GM21447 (cell line): Measurements from ENCODE around the gene ABHD13.
"Not testable (repeated sequence)": the region's sequence is repeated elsewhere in the genome, so short reads cannot be mapped to it uniquely, and the experiment has no call there.

Source experiments
- ATAC-seq: cut with Tn5 transposase; IDR thresholded peaks from one replicate; pipeline ENCODE4 v1.9.1; 2021; ENCODE audit not compliant: unreplicated experiment

The ABHD13 gene

GRCh38 chr13:108223687-108224503, 5.7 kb downstream of the ABHD13 start:
- ATAC-seq, result no peak

- peak; percentile 41 for ATAC-seq
Measured at GRCh38 chr13:108225440-108225839, 7.2 kb downstream of the ABHD13 start.

GRCh38 chr13:108226184-108226583, 8.0 kb downstream of the ABHD13 start:
- ATAC-seq, result no peak

- no peak for ATAC-seq
Measured at GRCh38 chr13:108227651-108228272, 9.6 kb downstream of the ABHD13 start.

GRCh38 chr13:108230377-108230776, 12.2 kb downstream of the ABHD13 start:
- ATAC-seq, result no peak

GRCh38 chr13:108249150-108249549, 31.0 kb downstream of the ABHD13 start:
- peak; percentile 68 for ATAC-seq

GRCh38 chr13:108257248-108257647, 39.1 kb downstream of the ABHD13 start:
- no peak for ATAC-seq

- ATAC-seq, result no peak
Measured at GRCh38 chr13:108263621-108264355, 45.6 kb downstream of the ABHD13 start.

GRCh38 chr13:108266321-108266990, 48.3 kb downstream of the ABHD13 start:
- no peak for ATAC-seq

GRCh38 chr13:108267347-108267746, 49.2 kb downstream of the ABHD13 start:
- ATAC-seq, result no peak

- not testable (repeated sequence) for ATAC-seq
Measured at GRCh38 chr13:108267855-108268254, 49.7 kb downstream of the ABHD13 start.

GRCh38 chr13:108268466-108269112, 50.4 kb downstream of the ABHD13 start:
- peak; percentile 26 for ATAC-seq

- ATAC-seq, result peak; percentile 62
Measured at GRCh38 chr13:108269601-108270328, 51.6 kb downstream of the ABHD13 start, which contains the start of gene TNFSF13B. Gene TNFSF13B (plus strand): TSS chr13:108269718. CDS start chr13:108269896, 178 bp downstream.

- ATAC-seq, result peak; percentile 17
Measured at GRCh38 chr13:108270442-108270841, 52.2 kb downstream of the ABHD13 start.

GRCh38 chr13:108272333-108272732, 54.1 kb downstream of the ABHD13 start:
- ATAC-seq, result no peak

GRCh38 chr13:108273429-108274118, 55.4 kb downstream of the ABHD13 start:
- no peak for ATAC-seq

GRCh38 chr13:108274718-108275117, 56.5 kb downstream of the ABHD13 start:
- ATAC-seq, result no peak

- ATAC-seq, result no peak
Measured at GRCh38 chr13:108276060-108276459, 57.9 kb downstream of the ABHD13 start.

GRCh38 chr13:108278466-108278865, 60.3 kb downstream of the ABHD13 start:
- ATAC-seq, result no peak
